Activated naive CD4-positive, alpha-beta T cell treated with anti-CD3 and anti-CD28 coated beads, Interleukin-2, amount 50 U/mL, for 16 hours (primary cell): ENCODE results near the gene PSENEN.
"Not testable (repeated sequence)": the region's sequence is repeated elsewhere in the genome, so short reads cannot be mapped to it uniquely, and the experiment has no call there.

Source experiments
- DNase-seq: peaks from one replicate; pipeline ENCODE4 v3.0.0-alpha.2; 2020

PSENEN gene

GRCh38 chr19:35719402-35720162, 25.9 kb upstream of the PSENEN start:
- DNase-seq: no peak

- DNase-seq: no peak
These were observed 25.3 kb upstream of the PSENEN start for GRCh38 chr19:35720163-35720524.

GRCh38 chr19:35720648-35721047, 24.8 kb upstream of the PSENEN start:
- DNase-seq: no peak

GRCh38 chr19:35721374-35721773, 24.1 kb upstream of the PSENEN start:
- no peak for DNase-seq

GRCh38 chr19:35722461-35722860, 23.0 kb upstream of the PSENEN start:
- DNase-seq: no peak

- no peak for DNase-seq
These were observed 22.6 kb upstream of the PSENEN start for GRCh38 chr19:35722897-35723296.

- no peak for DNase-seq
These were observed 21.8 kb upstream of the PSENEN start for GRCh38 chr19:35723671-35724070.

- not testable (repeated sequence) for DNase-seq
These were observed 21.3 kb upstream of the PSENEN start for GRCh38 chr19:35724132-35724531.

- no peak for DNase-seq
These were observed 20.9 kb upstream of the PSENEN start for GRCh38 chr19:35724560-35724959.

GRCh38 chr19:35725216-35725861, 20.1 kb upstream of the PSENEN start:
- DNase-seq: no peak

GRCh38 chr19:35727053-35727955, 18.1 kb upstream of the PSENEN start:
- DNase-seq: no peak

- DNase-seq: no peak
These were observed 17.3 kb upstream of the PSENEN start for GRCh38 chr19:35727956-35728706.

GRCh38 chr19:35729021-35729420, 16.4 kb upstream of the PSENEN start:
- no peak for DNase-seq

GRCh38 chr19:35729763-35730162, 15.7 kb upstream of the PSENEN start:
- no peak for DNase-seq

GRCh38 chr19:35730326-35730725, 15.1 kb upstream of the PSENEN start:
- DNase-seq: no peak

- no peak for DNase-seq
These were observed 14.1 kb upstream of the PSENEN start for GRCh38 chr19:35731353-35731752.

GRCh38 chr19:35731779-35732405, 13.6 kb upstream of the PSENEN start:
- DNase-seq: no peak

GRCh38 chr19:35732540-35733179, 12.8 kb upstream of the PSENEN start:
- DNase-seq: no peak

GRCh38 chr19:35733180-35734125, 12.0 kb upstream of the PSENEN start:
- no peak for DNase-seq

GRCh38 chr19:35734273-35734672, 11.2 kb upstream of the PSENEN start:
- DNase-seq: no peak

- DNase-seq: no peak
These were observed 10.6 kb upstream of the PSENEN start for GRCh38 chr19:35734889-35735288.
